Liver (tissue), 9 donors: ENCODE data around the gene NAGA. TPM values are rescaled to one million over a fixed set of nuclear protein-coding genes. Genes with fewer than 3 reads are reported as not detected.

Experiments
- DNase-seq: peaks from one replicate; pipeline ENCODE4 v3.0.0-alpha.2; 2017; ENCODE audit warnings: low spot score
- H3K27ac ChIP-seq, 2 donors: one replicate each; pipeline ENCODE4 v1.7.0; 2013; ENCODE audit warnings: inconsistent platforms in 2 of 2, low read length in 2 of 2, control low read depth in 1 of 2, low read depth in 1 of 2, mild to moderate bottlenecking in 1 of 2
- H3K27me3 ChIP-seq, 4 donors: one replicate each; pipeline versions ENCODE4 v1.6.1 to v1.7.0; 2013; ENCODE audit warnings: low read length in 3 of 4, inconsistent platforms in 1 of 4, mild to moderate bottlenecking in 1 of 4, moderate library complexity in 1 of 4; ENCODE audit not compliant: control insufficient read depth in 4 of 4, insufficient read depth in 4 of 4
- H3K36me3 ChIP-seq, 4 donors: one replicate each; pipeline versions ENCODE4 v1.6.1 to v1.7.0; 2013; ENCODE audit warnings: low read length in 3 of 4, mild to moderate bottlenecking in 3 of 4, low read depth in 1 of 4, moderate library complexity in 1 of 4; ENCODE audit not compliant: control insufficient read depth in 4 of 4, insufficient read depth in 3 of 4
- H3K4me1 ChIP-seq, 4 donors: one replicate each; pipeline versions ENCODE4 v1.6.1 to v1.7.0; 2013; ENCODE audit warnings: low read length in 3 of 4, mild to moderate bottlenecking in 3 of 4, moderate library complexity in 1 of 4; ENCODE audit not compliant: control insufficient read depth in 4 of 4, insufficient read depth in 4 of 4
- H3K4me3 ChIP-seq, 3 donors: one replicate each; pipeline versions ENCODE4 v1.6.1 to v1.7.0; 2013; ENCODE audit warnings: low read length in 3 of 3, control low read depth in 1 of 3, low read depth in 1 of 3, mild to moderate bottlenecking in 1 of 3
- H3K9ac ChIP-seq, 2 donors: one replicate each; pipeline ENCODE4 v1.7.0; 2013; ENCODE audit warnings: low read length in 2 of 2, mild to moderate bottlenecking in 2 of 2, moderate library complexity in 2 of 2, control low read depth in 1 of 2, low read depth in 1 of 2
- H3K9me3 ChIP-seq, 4 donors: one replicate each; pipeline versions ENCODE4 v1.6.1 to v1.7.0; 2013; ENCODE audit warnings: low read length in 3 of 4; ENCODE audit not compliant: control insufficient read depth in 4 of 4
- CTCF ChIP-seq: fragments of 150-350 bp; IDR thresholded peaks from 2 replicates; pipeline ENCODE4 v1.5.1; 2017; ENCODE audit warnings: improper control_type of control experiment, low read depth, low read length; ENCODE audit not compliant: missing input control
- EGR1 ChIP-seq, 2 donors: IDR thresholded peaks; 2 replicates each; pipeline ENCODE4 v1.6.1; 2016 to 2018; ENCODE audit warnings: antibody characterized with exemption in 2 of 2, low read depth in 2 of 2
- FOXA1 ChIP-seq: IDR thresholded peaks from 2 replicates; pipeline ENCODE4 v1.6.1; 2016; ENCODE audit warnings: antibody characterized with exemption
- FOXA2 ChIP-seq: IDR thresholded peaks from 2 replicates; pipeline ENCODE4 v1.6.1; 2016; ENCODE audit warnings: antibody characterized with exemption
- GABPA ChIP-seq, 2 donors: IDR thresholded peaks in 1 of 2; conservative IDR thresholded peaks in 1 of 2; 2 replicates each; pipeline ENCODE4 v1.6.1; 2016; ENCODE audit warnings: antibody characterized with exemption in 2 of 2, mild to moderate bottlenecking in 1 of 2, moderate library complexity in 1 of 2
- HNF4A ChIP-seq, 2 donors: conservative IDR thresholded peaks; 2 replicates each; pipeline ENCODE4 v1.6.1; 2016; ENCODE audit warnings: antibody characterized with exemption in 2 of 2, mild to moderate bottlenecking in 2 of 2
- NR2F2 ChIP-seq: IDR thresholded peaks from 2 replicates; pipeline ENCODE4 v1.6.1; 2016; ENCODE audit warnings: antibody characterized with exemption
- RAD21 ChIP-seq, 2 donors: IDR thresholded peaks; 2 replicates each; pipeline ENCODE4 v1.6.1; 2016; ENCODE audit warnings: antibody characterized with exemption in 2 of 2, mild to moderate bottlenecking in 2 of 2
- RXRA ChIP-seq, 2 donors: IDR thresholded peaks; 2 replicates each; pipeline ENCODE4 v1.6.1; 2017 to 2018; ENCODE audit warnings: antibody characterized with exemption in 2 of 2, mild to moderate bottlenecking in 1 of 2
- SP1 ChIP-seq: IDR thresholded peaks from 2 replicates; pipeline ENCODE4 v1.6.1; 2018; ENCODE audit warnings: antibody characterized with exemption, mild to moderate bottlenecking
- TAF1 ChIP-seq: conservative IDR thresholded peaks from 2 replicates; pipeline ENCODE4 v1.6.1; 2016; ENCODE audit warnings: antibody characterized with exemption, mild to moderate bottlenecking
- ZBTB33 ChIP-seq: IDR thresholded peaks from 2 replicates; pipeline ENCODE4 v1.6.1; 2016; ENCODE audit warnings: antibody characterized with exemption
- WGBS: extraction: QIAGEN DNeasy Blood & Tissue Kit; methylation state at CpG from one replicate; pipeline ENCODE4 v1.1.7; 2013; 5-methylcytosine and 5-hydroxymethylcytosine counted together
- polyA plus RNA-seq, 2 donors: library from polyadenylated mRNA; stranded (reverse) in 1 of 2; unstranded in 1 of 2; fragments of 200-250 nt in 1 of 2; fragments of >200 nt in 1 of 2; fragmentation: Nextera tagmentation in 1 of 2; extraction: Ambion mirVana in 1 of 2; gene quantifications; one replicate each; pipeline versions ENCODE4 v1.2.1 to v1.2.3, GENCODE V29; 2013 to 2015
- total RNA-seq, 2 donors: library from RNA; depleted of rRNA; stranded (reverse); fragments of >200 nt; gene quantifications; one replicate each; pipeline ENCODE4 v1.2.3, GENCODE V29; 2014
- donor health status: healthy.
- donor health status: healthy.
- donor health status: healthy.
- donor health status: healthy.
- donor health status: healthy.

NAGA gene
- total and polyA plus RNA-seq, 4 donors, result 12.8 to 33.9 (median 23.9) TPM

GRCh38 chr22:42021571-42021970 lies 49.0 kb downstream of the NAGA start:
- Histone ChIP-seq H3K27me3 (no peaks in the 10 kb centered on the region), H3K27ac (no peak overlapping the region), H3K9me3 (no peaks in the 10 kb centered on the region), H3K4me1 (no peaks in the 10 kb centered on the region), H3K36me3 (no peaks in the 10 kb centered on the region), H3K9ac (no peak overlapping the region), H3K4me3 (no peak overlapping the region)
- 91% methylated on average over 2 of the region's 2 CpGs for WGBS
- no peak for DNase-seq
- no peak for TF ChIP-seq RXRA (IDR thresholded peaks at IDR 0.05)
- TF ChIP-seq EGR1 (IDR thresholded peaks at IDR 0.05; ENCODE audit: low read depth in 2 of 2), result no peak
- no peak for TF ChIP-seq GABPA (IDR thresholded peaks at IDR 0.05 in 1 of 2, conservative IDR thresholded peaks at IDR 0.05 in 1 of 2)
- no peak for TF ChIP-seq FOXA2

- Histone ChIP-seq H3K27ac (no peak overlapping the region), H3K4me3 (no peak overlapping the region), H3K9ac (no peak overlapping the region), H3K4me1 (no peaks in the 10 kb centered on the region), H3K9me3 (no peaks in the 10 kb centered on the region), H3K27me3 (no peaks in the 10 kb centered on the region), H3K36me3 (no peaks in the 10 kb centered on the region)
- no peak for TF ChIP-seq RXRA (IDR thresholded peaks at IDR 0.05)
- TF ChIP-seq ZBTB33, result no peak
- no peak for TF ChIP-seq GABPA (IDR thresholded peaks at IDR 0.05 in 1 of 2, conservative IDR thresholded peaks at IDR 0.05 in 1 of 2)
- TF ChIP-seq TAF1, result no peak
- TF ChIP-seq HNF4A (conservative IDR thresholded peaks at IDR 0.05), result no peak
- no peak for TF ChIP-seq NR2F2
- WGBS, result 72% methylated on average over 1 of the region's 1 CpG
- DNase-seq, result no peak
These were observed 52.4 kb downstream of the NAGA start for GRCh38 chr22:42018224-42018623.

- 80% methylated on average over 10 of the region's 10 CpGs for WGBS
- H3K4me3 ChIP-seq, result no peak overlapping the region
- no peaks in the 10 kb centered on the region for H3K4me1 ChIP-seq
- H3K27me3 ChIP-seq, result no peaks in the 10 kb centered on the region
- TF ChIP-seq NR2F2, result no peak
- TF ChIP-seq ZBTB33, result no peak
- no peak for TF ChIP-seq SP1
- TF ChIP-seq FOXA2, result no peak
- no peak for TF ChIP-seq EGR1 (IDR thresholded peaks at IDR 0.05; ENCODE audit: low read depth in 2 of 2)
- no peak overlapping the region for H3K27ac ChIP-seq
- H3K9me3 ChIP-seq, result peaks cover 0 to 1% (median under 1%) of the 10 kb centered on the region in 4 donors
- no peak for DNase-seq
- no peak overlapping the region for H3K9ac ChIP-seq
- no peaks in the 10 kb centered on the region for H3K36me3 ChIP-seq
These were observed 54.5 kb downstream of the NAGA start for GRCh38 chr22:42016111-42016510.

- DNase-seq, result no peak
- Histone ChIP-seq H3K4me1 (no peaks in the 10 kb centered on the region), H3K27me3 (no peaks in the 10 kb centered on the region), H3K9ac (no peak overlapping the region), H3K4me3 (no peak overlapping the region), H3K27ac (no peak overlapping the region), H3K9me3 (peaks cover 0 to 14% (median 2%) of the 10 kb centered on the region in 4 donors), H3K36me3 (no peaks in the 10 kb centered on the region)
- 83% methylated on average over 4 of the region's 4 CpGs for WGBS
- TF ChIP-seq ZBTB33 (no peak), GABPA (IDR thresholded peaks at IDR 0.05 in 1 of 2, conservative IDR thresholded peaks at IDR 0.05 in 1 of 2) (no peak), NR2F2 (no peak), TAF1 (no peak), EGR1 (IDR thresholded peaks at IDR 0.05; ENCODE audit: low read depth in 2 of 2) (no peak), SP1 (no peak), RXRA (IDR thresholded peaks at IDR 0.05) (no peak), FOXA2 (no peak), RAD21 (IDR thresholded peaks at IDR 0.05) (no peak), HNF4A (conservative IDR thresholded peaks at IDR 0.05) (no peak), CTCF (no peak), FOXA1 (no peak)
These were observed 57.2 kb downstream of the NAGA start for GRCh38 chr22:42013385-42013784.
